Muscle layer of colon (tissue), 2 donors: Measurements from ENCODE around the gene EPHA6.

Experiments used
- H3K27ac ChIP-seq: one replicate; pipeline ENCODE4 v1.7.0; 2013; ENCODE audit warnings: low read depth, mild to moderate bottlenecking, low read length, moderate library complexity
- H3K27me3 ChIP-seq, 2 donors: one replicate each; pipeline ENCODE4 v1.7.0; 2013; ENCODE audit warnings: low read length in 2 of 2, mild to moderate bottlenecking in 2 of 2; ENCODE audit not compliant: insufficient read depth in 2 of 2, control insufficient read depth in 1 of 2
- H3K36me3 ChIP-seq: one replicate; pipeline ENCODE4 v1.7.0; 2013; ENCODE audit warnings: mild to moderate bottlenecking, low read length; ENCODE audit not compliant: insufficient read depth
- H3K4me1 ChIP-seq: one replicate; pipeline ENCODE4 v1.7.0; 2013; ENCODE audit warnings: mild to moderate bottlenecking, low read length; ENCODE audit not compliant: insufficient read depth
- H3K4me3 ChIP-seq, 2 donors: one replicate each; pipeline ENCODE4 v1.7.0; 2013; ENCODE audit warnings: low read length in 2 of 2, low read depth in 1 of 2, mild to moderate bottlenecking in 1 of 2, moderate library complexity in 1 of 2
- H3K9ac ChIP-seq: one replicate; pipeline ENCODE4 v1.7.0; 2013; ENCODE audit warnings: low read length
- H3K9me3 ChIP-seq: one replicate; pipeline ENCODE4 v1.7.0; 2013; ENCODE audit warnings: mild to moderate bottlenecking, low read length
- donor health status: abdominal sarcoma.
- donor health status: Adenocarcinoma of cecum.

Gene EPHA6

GRCh38 chr3:97763586-97764406 lies 949.4 kb downstream of the EPHA6 start:
- Histone ChIP-seq H3K36me3 (no peaks in the 10 kb centered on the region), H3K27me3 (no peaks in the 10 kb centered on the region), H3K4me1 (peaks cover 18% of the 10 kb centered on the region), H3K9me3 (no peaks in the 10 kb centered on the region), H3K4me3 (peak overlapping the region; percentile 93 to 99), H3K27ac (peak overlapping the region; percentile 92), H3K9ac (peak overlapping the region; percentile 80)

GRCh38 chr3:97764407-97765238 lies 950.2 kb downstream of the EPHA6 start, which contains the start of gene ARL6:
TSS of gene ARL6 (plus strand) at chr3:97764758. CDS start at chr3:97768108, 3,350 bp downstream.
- Histone ChIP-seq H3K4me1 (peaks cover 18% of the 10 kb centered on the region), H3K36me3 (no peaks in the 10 kb centered on the region), H3K9me3 (no peaks in the 10 kb centered on the region), H3K4me3 (peak within 1 kb of the TSS; percentile 93 to 99), H3K9ac (peak within 1 kb of the TSS; percentile 80), H3K27me3 (no peaks in the 10 kb centered on the region), H3K27ac (peak within 1 kb of the TSS; percentile 92)

- H3K4me1 ChIP-seq = peaks cover 18% of the 10 kb centered on the region
- H3K9me3 ChIP-seq = no peaks in the 10 kb centered on the region
- H3K36me3 ChIP-seq = no peaks in the 10 kb centered on the region
- peak overlapping the region; percentile 93 to 99 for H3K4me3 ChIP-seq
- H3K27ac ChIP-seq = peak overlapping the region; percentile 92
- no peaks in the 10 kb centered on the region for H3K27me3 ChIP-seq
- peak overlapping the region; percentile 80 for H3K9ac ChIP-seq
Measured at GRCh38 chr3:97765336-97765735, 950.9 kb downstream of the EPHA6 start.

GRCh38 chr3:97772926-97773325 lies 958.5 kb downstream of the EPHA6 start:
- no peak overlapping the region for H3K27ac ChIP-seq
- H3K27me3 ChIP-seq = no peaks in the 10 kb centered on the region
- H3K4me1 ChIP-seq = peaks cover under 1% of the 10 kb centered on the region
- H3K9ac ChIP-seq = no peak overlapping the region
- no peaks in the 10 kb centered on the region for H3K9me3 ChIP-seq
- H3K36me3 ChIP-seq = no peaks in the 10 kb centered on the region
- no peak overlapping the region for H3K4me3 ChIP-seq

GRCh38 chr3:97778152-97778551 lies 963.8 kb downstream of the EPHA6 start:
- Histone ChIP-seq H3K27ac (no peak overlapping the region), H3K4me1 (peaks cover 4% of the 10 kb centered on the region), H3K9ac (no peak overlapping the region), H3K4me3 (no peak overlapping the region), H3K36me3 (no peaks in the 10 kb centered on the region), H3K27me3 (no peaks in the 10 kb centered on the region), H3K9me3 (no peaks in the 10 kb centered on the region)

GRCh38 chr3:97793420-97794019 lies 979.1 kb downstream of the EPHA6 start:
- H3K4me3 ChIP-seq = no peak overlapping the region
- H3K27me3 ChIP-seq = no peaks in the 10 kb centered on the region
- H3K27ac ChIP-seq = no peak overlapping the region
- H3K4me1 ChIP-seq = no peaks in the 10 kb centered on the region
- H3K36me3 ChIP-seq = no peaks in the 10 kb centered on the region
- H3K9ac ChIP-seq = no peak overlapping the region
- no peaks in the 10 kb centered on the region for H3K9me3 ChIP-seq

GRCh38 chr3:97795951-97796350 lies 981.6 kb downstream of the EPHA6 start:
- Histone ChIP-seq H3K4me3 (no peak overlapping the region), H3K9me3 (no peaks in the 10 kb centered on the region), H3K36me3 (no peaks in the 10 kb centered on the region), H3K27ac (no peak overlapping the region), H3K4me1 (no peaks in the 10 kb centered on the region), H3K9ac (no peak overlapping the region), H3K27me3 (no peaks in the 10 kb centered on the region)
